GM06990 (cell line): ENCODE data around the gene TMEM130.
A peak's percentile ranks its signal among the peaks of the same experiment; 100 is the strongest.

ENCODE experiments used
- DNase-seq: peaks from one replicate; pipeline ENCODE4 v3.0.0-alpha.2; 2011; ENCODE audit not compliant: insufficient read length; ENCODE audit errors: extremely low read depth
- H3K27me3 ChIP-seq: replicated peaks from 2 replicates; pipeline ENCODE4 v1.6.0; 2011; ENCODE audit warnings: low read length; ENCODE audit not compliant: control insufficient read depth, insufficient read depth
- H3K36me3 ChIP-seq: 2 replicates; pipeline ENCODE4 v1.5.1; 2011; ENCODE audit warnings: low read length; ENCODE audit not compliant: control insufficient read depth, insufficient read depth
- H3K4me3 ChIP-seq: replicated peaks from 2 replicates; pipeline ENCODE4 v1.5.1; 2011; ENCODE audit warnings: low read depth, mild to moderate bottlenecking, control low read depth, low read length
- CTCF ChIP-seq: IDR thresholded peaks from 2 replicates; pipeline ENCODE4 v1.5.1; 2011; ENCODE audit warnings: low read length, control low read depth, mild to moderate bottlenecking, inconsistent platforms; ENCODE audit not compliant: insufficient read depth, poor library complexity, severe bottlenecking

The TMEM130 gene

GRCh38 chr7:98870121-98870651, 372 bp upstream of the TMEM130 start:
- peak; percentile 70 for DNase-seq
- H3K36me3 ChIP-seq, result no peaks in the 10 kb centered on the region
- no peak for TF ChIP-seq CTCF
- peak overlapping the region; percentile 49 for H3K4me3 ChIP-seq
- H3K27me3 ChIP-seq, result peaks cover 2% of the 10 kb centered on the region; the same call in 1 of the 2 replicates

GRCh38 chr7:98869027-98869596, 702 bp downstream of the TMEM130 start:
- no peaks in the 10 kb centered on the region for H3K36me3 ChIP-seq
- no peak for TF ChIP-seq CTCF
- H3K4me3 ChIP-seq, result peak overlapping the region; percentile 18

GRCh38 chr7:98868450-98868849, 1.4 kb downstream of the TMEM130 start:
- Histone ChIP-seq H3K4me3 (no peak overlapping the region), H3K36me3 (no peaks in the 10 kb centered on the region), H3K27me3 (peaks cover 2% of the 10 kb centered on the region; the same call in 1 of the 2 replicates)
- TF ChIP-seq CTCF, result no peak
- no peak for DNase-seq

More at GRCh38 chr7:98869027-98869596, 702 bp downstream of the TMEM130 start:
- DNase-seq, result no peak
- H3K27me3 ChIP-seq, result peaks cover 2% of the 10 kb centered on the region; the same call in 1 of the 2 replicates

- H3K36me3 ChIP-seq, result no peaks in the 10 kb centered on the region
- DNase-seq, result no peak
- H3K27me3 ChIP-seq, result peaks cover 2% of the 10 kb centered on the region; the same call in 1 of the 2 replicates
- H3K4me3 ChIP-seq, result no peak overlapping the region
- TF ChIP-seq CTCF, result no peak
These were observed 3.0 kb downstream of the TMEM130 start for GRCh38 chr7:98866765-98867164.

DNA sequence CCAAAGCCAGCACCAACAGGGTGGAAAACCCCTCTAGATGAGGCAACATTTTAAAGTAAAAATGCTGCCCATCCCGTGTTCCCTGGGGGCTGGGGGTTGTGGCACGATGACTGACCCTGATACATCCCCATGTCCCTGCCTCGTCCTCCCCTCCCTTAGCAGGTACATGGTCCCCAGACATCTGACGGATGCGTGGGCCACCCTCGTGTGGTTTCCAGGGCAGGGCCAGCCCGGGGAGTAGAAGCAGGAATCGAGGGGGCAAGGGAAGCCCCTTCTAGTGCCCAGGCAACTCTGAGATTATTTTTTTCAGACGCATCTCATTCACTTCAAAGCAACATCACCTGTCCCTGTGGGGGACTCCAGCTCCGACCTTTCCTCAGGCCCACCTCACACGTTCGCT, 3.5 kb downstream of the TMEM130 start:
- Histone ChIP-seq H3K36me3 (no peaks in the 10 kb centered on the region), H3K27me3 (peaks cover 2% of the 10 kb centered on the region; the same call in 1 of the 2 replicates), H3K4me3 (no peak overlapping the region)
- no peak for TF ChIP-seq CTCF
- no peak for DNase-seq
